Measurements from ENCODE around the gene GMPPB.

- TF ChIP-seq CTCF (conservative IDR thresholded peaks at IDR 0.05 in 1 of 2, IDR thresholded peaks at IDR 0.05 in 1 of 2; ENCODE audit: extremely low read depth in 1 of 2, insufficient read depth in 1 of 2, low read depth in 1 of 2, low read length in 2 of 2) (no peak), EZH2 (IDR thresholded peaks at IDR 0.05; ENCODE audit: borderline replicate concordance, low read length) (no peak)
These were observed 42.6 kb downstream of the GMPPB start for GRCh38 chr3:49681232-49681522.
